Lower leg skin (tissue), 4 donors: Measurements from ENCODE around the gene PRDM16. TPM values are rescaled to one million over a fixed set of nuclear protein-coding genes. Genes with fewer than 3 reads are reported as not detected.

Experiments used
- DNase-seq, 2 donors: peaks; one replicate each; pipeline ENCODE4 v3.0.0-alpha.2; 2019; ENCODE audit warnings: low spot score in 2 of 2
- H3K4me3 ChIP-seq: fragments of 200-600 bp; sonication (generic); 2 replicates; pipeline ENCODE4 v1.5.1; 2017; ENCODE audit warnings: mild to moderate bottlenecking, low read depth; ENCODE audit not compliant: poor library complexity, severe bottlenecking
- POLR2A ChIP-seq, 2 donors: fragments of 450-650 bp; IDR thresholded peaks; one replicate each; pipeline ENCODE4 v1.6.1; 2016 to 2017; ENCODE audit warnings: antibody characterized with exemption in 2 of 2, mild to moderate bottlenecking in 1 of 2, moderate library complexity in 1 of 2
- WGBS, 2 donors: methylation state at CpG; one replicate each; pipeline ENCODE4 v1.1.5; 2018; 5-methylcytosine and 5-hydroxymethylcytosine counted together
- intact Hi-C: fragments of 100-400 bp; cut with DNase I; formaldehyde crosslinking; loops from one replicate; pipeline ENCODE4 v1.15.0; 2023; ENCODE audit warnings: low total_unique reads
- total RNA-seq, 4 donors: library from RNA; depleted of rRNA; stranded (reverse); fragments of >200 nt; gene quantifications; one replicate each; pipeline ENCODE4 v1.1.0, GENCODE V29; 2016
- TF ChIP-seq, protein P1 (sequence below), 3 donors: fragments of 450-650 bp; IDR thresholded peaks; one replicate each; pipeline ENCODE4 v1.5.1; 2016; ENCODE audit warnings: antibody characterized with exemption in 3 of 3, mild to moderate bottlenecking in 3 of 3, moderate library complexity in 2 of 3

PRDM16 gene
- total RNA-seq, 4 donors from 2014 or later, result 0.08 to 0.91 (median 0.56) TPM; not detected in 1

DNA sequence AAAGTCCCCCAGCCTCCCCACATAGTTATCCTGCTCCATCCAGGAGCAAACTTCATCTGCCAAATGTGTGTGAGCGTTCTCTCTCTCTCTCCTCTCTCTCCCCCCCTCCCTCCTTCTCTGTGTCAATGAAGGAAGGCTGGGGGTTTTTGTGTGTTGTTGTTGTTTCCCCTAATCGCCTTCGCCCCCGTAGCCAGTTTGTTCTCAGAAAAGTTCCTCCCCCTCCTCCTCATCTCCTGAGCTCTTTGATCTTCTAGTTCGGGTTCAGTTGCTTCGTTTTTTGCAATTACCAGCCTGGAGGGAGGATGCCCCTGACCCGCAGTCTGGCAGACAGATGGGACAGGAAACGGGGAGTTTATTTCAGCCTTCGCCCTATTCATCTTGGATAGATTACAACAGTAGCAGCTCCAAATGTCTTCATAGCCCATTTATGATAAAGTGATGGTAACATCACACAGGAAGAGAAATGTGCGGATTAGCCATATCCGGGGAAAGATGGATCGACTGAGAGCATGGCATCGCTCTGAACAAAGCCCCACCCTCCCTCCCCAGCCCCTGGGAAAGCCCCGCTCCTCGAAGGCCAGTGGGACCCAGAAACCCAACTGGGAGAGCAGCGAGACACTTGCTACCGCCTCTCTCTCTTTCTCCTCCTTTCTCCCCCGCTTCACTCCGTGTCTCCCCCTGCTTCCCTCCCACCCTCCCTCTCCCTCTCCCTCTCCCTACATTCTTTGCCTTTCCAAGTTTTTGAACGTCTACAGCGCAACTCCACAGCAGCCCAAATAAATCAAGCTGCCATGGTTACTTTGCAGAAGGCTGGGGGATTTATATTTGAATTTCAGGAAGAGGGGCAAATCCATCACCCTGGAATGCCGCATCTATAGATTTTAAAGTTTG is 245.7 kb downstream of the PRDM16 start:
- intact Hi-C loops, result no loop called here
- DNase-seq, result no peak
- H3K4me3 ChIP-seq, result no peak overlapping the region
- 14 to 20% methylated on average over 22 of the region's 22 CpGs for WGBS, 2 donors
- no peak for TF ChIP-seq POLR2A (IDR thresholded peaks at IDR 0.05)
- TF ChIP-seq, protein P1, sequence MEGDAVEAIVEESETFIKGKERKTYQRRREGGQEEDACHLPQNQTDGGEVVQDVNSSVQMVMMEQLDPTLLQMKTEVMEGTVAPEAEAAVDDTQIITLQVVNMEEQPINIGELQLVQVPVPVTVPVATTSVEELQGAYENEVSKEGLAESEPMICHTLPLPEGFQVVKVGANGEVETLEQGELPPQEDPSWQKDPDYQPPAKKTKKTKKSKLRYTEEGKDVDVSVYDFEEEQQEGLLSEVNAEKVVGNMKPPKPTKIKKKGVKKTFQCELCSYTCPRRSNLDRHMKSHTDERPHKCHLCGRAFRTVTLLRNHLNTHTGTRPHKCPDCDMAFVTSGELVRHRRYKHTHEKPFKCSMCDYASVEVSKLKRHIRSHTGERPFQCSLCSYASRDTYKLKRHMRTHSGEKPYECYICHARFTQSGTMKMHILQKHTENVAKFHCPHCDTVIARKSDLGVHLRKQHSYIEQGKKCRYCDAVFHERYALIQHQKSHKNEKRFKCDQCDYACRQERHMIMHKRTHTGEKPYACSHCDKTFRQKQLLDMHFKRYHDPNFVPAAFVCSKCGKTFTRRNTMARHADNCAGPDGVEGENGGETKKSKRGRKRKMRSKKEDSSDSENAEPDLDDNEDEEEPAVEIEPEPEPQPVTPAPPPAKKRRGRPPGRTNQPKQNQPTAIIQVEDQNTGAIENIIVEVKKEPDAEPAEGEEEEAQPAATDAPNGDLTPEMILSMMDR (IDR thresholded peaks at IDR 0.05), result no peak

DNA sequence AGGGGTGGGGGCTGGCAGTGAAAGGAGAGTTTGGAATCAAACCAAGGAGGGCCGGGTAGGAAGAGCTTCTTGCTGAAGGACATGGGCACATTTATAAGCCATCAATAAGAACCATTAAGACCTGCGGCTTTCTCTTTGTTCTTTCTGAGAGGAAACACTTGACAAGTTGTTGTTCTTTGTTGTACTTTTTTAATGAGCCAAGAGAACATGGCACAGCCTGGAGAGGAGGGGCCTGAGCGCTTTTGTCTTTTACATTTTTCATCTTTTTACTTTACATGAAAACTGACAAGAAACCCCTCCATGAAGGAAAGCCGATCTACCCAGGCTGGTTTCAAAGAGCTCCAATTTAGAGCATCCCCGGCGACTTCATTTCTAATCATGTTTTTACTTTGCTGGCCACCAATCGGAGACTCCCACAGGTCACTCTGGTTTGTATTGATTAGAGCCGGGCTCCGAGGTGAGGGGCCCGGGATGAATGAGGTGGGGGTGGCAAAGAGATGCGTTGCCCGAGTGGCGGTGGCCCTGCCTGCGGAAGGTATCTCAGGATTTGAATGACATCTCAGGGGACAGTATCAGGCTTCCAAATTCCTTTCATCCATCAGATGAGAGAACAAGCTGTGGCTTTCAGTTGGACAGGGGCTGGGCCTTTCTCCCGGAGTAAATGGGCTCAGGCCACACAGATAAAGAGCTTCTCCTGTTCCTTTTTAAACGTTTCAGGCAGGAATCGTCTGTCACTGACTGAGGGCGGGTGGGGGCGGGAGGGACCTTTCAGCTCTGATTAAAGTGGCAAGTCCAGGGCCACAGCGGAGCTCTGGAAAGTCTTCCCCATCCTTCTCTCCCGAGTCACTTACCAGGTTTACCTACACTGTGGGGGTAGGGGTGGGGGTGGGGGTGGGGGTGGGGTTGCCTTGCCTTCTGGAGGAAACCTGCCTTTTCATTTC is 246.7 kb downstream of the PRDM16 start:
- H3K4me3 ChIP-seq, result no peak overlapping the region
- TF ChIP-seq, protein P1 (IDR thresholded peaks at IDR 0.05), result no peak
- no peak for TF ChIP-seq POLR2A (IDR thresholded peaks at IDR 0.05)
- WGBS, 2 donors, result 30 to 39% methylated on average over 21 of the region's 21 CpGs
- no peak for DNase-seq
- intact Hi-C loops, result no loop called here

DNA sequence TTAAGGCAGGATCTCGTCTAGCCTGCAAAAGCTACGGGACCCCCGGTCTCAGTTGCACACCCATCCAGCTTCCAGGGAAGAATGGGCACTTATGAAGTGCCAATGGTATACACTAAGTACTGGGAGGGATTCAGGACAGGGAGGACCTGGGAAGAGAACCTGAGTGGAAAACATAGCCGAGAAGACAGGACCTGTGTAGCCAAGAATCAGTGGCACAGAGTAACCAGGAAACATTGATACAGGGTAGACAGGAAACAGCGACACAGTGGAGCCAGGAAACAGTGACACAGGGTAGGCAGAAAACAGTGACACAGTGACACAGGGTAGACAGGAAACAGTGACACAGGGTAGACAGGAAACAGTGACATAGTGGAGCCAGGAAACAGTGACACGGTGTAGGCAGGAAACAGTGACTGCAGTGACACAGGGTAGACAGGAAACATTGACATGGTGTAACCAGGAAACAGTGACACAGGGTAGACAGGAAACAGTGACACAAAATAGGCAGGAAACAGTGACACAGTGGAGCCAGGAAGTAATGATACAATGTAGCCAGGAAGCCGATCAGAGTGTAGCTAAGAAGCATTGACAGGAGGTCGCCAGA is 247.4 kb downstream of the PRDM16 start:
- no peak for TF ChIP-seq POLR2A (IDR thresholded peaks at IDR 0.05)
- TF ChIP-seq, protein P1 (IDR thresholded peaks at IDR 0.05), result no peak
- 73 to 74% methylated on average over 8 of the region's 8 CpGs for WGBS, 2 donors
- DNase-seq, result no peak
- intact Hi-C loops, result no loop called here
- H3K4me3 ChIP-seq, result no peak overlapping the region

DNA sequence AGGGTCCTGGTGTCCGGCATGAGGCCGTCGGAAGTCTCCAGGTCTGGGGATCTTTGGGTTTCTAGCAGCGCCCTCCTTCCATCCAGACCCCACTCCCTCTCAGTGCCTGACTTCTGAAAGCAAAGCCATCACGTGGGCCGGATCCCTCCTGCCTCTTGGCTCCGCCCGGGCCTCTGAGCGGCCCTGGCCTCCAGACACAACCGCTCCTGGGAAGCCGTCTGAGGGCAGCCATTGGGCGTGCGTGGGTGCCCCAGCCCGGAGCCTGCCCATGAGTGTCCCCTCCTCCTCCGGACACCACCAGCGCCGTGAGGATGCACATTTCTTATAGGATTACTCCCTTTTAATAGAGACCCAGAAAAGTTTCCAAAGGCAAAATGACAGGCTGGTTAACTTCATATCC is 248.5 kb downstream of the PRDM16 start:
- TF ChIP-seq, protein P1 (IDR thresholded peaks at IDR 0.05), result no peak
- no peak for TF ChIP-seq POLR2A (IDR thresholded peaks at IDR 0.05)
- WGBS, 2 donors, result 84 to 88% methylated on average over 17 of the region's 17 CpGs
- intact Hi-C loops, result no loop called here
- no peak overlapping the region for H3K4me3 ChIP-seq
- no peak for DNase-seq

DNA sequence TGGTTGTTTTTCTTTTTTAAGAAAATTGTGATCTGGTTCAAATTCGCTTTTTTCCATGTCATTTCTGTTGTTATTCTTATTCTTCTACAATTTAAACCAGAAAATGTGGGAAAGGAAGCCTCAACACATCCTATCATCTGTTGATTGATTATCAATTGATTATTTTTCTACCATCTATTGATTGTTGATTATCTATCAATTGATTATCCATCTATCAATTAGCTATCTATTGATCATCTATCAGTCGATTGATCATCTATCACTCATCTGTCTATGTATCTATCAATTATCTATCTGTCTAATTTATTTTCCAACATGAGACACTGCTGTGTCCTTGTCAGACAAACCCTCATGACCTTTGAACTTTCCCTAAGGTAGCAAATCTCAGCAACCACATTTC is 249.3 kb downstream of the PRDM16 start:
- no peak for DNase-seq
- TF ChIP-seq, protein P1 (IDR thresholded peaks at IDR 0.05), result no peak
- TF ChIP-seq POLR2A (IDR thresholded peaks at IDR 0.05), result no peak
- H3K4me3 ChIP-seq, result no peak overlapping the region
- WGBS, 2 donors, result 92 to 96% methylated on average over 2 of the region's 2 CpGs
- intact Hi-C loops, result no loop called here
